Activated T-helper 1 cell treated with Interleukin-2 at 50 U/mL for 16 hours (primary cell): ENCODE data around the gene MLH1.
"Not testable (repeated sequence)": the region's sequence is repeated elsewhere in the genome, so short reads cannot be mapped to it uniquely, and the experiment has no call there.

ENCODE experiments used
- DNase-seq: peaks from one replicate; pipeline ENCODE4 v3.0.0-alpha.2; 2020; ENCODE audit warnings: low read depth

Gene MLH1

DNA sequence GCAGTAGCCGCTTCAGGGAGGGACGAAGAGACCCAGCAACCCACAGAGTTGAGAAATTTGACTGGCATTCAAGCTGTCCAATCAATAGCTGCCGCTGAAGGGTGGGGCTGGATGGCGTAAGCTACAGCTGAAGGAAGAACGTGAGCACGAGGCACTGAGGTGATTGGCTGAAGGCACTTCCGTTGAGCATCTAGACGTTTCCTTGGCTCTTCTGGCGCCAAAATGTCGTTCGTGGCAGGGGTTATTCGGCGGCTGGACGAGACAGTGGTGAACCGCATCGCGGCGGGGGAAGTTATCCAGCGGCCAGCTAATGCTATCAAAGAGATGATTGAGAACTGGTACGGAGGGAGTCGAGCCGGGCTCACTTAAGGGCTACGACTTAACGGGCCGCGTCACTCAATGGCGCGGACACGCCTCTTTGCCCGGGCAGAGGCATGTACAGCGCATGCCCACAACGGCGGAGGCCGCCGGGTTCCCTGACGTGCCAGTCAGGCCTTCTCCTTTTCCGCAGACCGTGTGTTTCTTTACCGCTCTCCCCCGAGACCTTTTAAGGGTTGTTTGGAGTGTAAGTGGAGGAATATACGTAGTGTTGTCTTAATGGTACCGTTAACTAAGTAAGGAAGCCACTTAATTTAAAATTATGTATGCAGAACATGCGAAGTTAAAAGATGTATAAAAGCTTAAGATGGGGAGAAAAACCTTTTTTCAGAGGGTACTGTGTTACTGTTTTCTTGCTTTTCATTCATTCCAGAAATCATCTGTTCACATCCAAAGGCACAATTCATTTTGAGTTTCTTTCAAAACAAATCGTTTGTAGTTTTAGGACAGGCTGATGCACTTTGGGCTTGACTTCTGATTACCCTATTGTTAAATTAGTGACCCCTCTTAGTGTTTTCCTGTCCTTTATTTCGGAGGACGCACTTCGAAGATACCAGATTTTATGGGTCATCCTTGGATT is at the start of gene MLH1:
Gene MLH1, plus strand, starts transcription at position 193 of the 958 bp plus-strand sequence. Its CDS starts 30 bp downstream, at position 223.
- DNase-seq: peak; percentile 86

DNA sequence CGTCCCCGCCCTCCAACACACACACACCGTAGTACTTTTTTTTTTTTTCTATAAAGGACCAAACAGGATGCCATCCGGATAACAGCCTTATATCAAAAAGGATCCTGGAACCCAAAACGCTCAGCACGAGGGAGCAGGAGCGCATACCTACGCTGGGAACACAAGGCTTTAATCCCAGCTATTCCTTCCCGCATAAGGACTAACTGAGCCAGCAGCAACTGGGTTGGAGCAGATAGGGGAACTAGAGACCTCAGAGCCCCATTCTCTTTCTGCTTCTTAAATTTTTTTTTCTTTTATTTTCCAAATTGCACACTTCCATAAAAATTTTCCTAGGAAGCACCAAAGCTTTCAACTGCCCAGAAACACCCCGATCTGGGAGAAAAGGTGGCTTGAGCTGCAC is 49.7 kb upstream of the MLH1 start:
- no peak for DNase-seq

DNA sequence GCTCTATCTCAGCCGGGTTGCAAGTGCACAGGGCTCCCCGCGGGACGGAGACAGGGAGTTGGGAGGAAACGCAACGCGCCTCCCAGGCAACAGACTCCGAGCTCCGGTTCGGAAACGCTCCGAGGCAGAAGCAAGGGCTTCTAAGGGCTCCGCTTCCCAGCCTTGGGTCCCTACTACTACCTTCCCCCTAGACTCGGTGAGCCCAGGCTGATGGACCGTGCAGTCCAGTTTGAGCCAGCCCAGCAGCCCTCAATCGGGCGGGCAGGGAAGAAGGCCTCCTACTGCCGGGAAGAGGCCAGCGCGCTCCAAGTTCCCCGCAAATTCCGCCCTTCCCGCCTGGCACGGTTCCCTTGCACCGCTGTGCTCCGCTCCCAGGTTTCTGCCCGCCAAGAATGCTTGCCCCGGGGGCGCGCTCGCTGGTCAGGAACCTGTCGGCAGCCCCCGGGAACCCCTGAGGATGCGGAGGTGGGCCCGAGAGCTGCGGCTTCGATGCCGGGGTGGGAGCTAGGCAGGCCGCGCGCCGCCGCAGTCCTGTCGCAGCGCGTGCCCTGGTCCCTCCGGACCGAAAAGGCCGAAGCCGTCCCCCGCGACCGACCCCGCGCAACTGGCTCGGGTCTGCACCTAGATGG is 49.2 kb upstream of the MLH1 start:
- DNase-seq: peak; percentile 5

DNA sequence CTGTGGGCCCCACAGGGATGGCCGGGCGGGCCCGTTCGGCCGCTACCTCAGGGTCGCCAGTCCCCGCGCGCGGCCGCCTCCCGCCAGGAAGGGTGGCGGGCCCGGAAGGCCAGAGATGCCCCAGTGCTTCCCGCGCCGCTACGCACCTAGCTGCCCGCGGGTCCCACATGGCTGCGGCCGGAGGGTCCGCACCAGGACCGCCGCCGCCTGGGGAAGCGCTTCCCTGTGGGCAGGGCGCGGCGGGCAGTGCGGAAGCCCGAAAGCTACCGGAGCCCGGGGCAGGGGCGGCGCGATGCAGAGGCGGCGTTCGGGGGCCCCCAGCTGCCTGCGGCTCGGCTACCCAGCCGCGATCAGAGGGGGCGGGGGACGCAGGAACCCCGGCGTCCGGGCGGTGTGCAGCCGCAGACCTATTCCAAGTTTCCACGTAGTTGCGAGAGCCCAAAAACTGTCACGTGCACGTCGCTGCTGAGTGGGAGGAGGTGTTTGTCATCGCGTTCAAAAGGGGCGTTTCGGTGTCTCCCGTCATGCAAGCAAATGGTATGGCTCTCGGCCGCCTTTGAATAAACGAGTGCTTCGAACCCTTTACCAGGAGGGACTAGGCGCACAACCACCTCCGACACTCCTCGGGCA is 48.6 kb upstream of the MLH1 start, which contains the start of gene TRANK1:
Gene TRANK1, minus strand, starts transcription at position 414 of the 630 bp plus-strand sequence. Its CDS starts 245 bp downstream, at position 169.
- DNase-seq: peak; percentile 68

- no peak for DNase-seq
Measured at GRCh38 chr3:36945333-36945980, 47.9 kb upstream of the MLH1 start.

GRCh38 chr3:36947814-36948213 is 45.5 kb upstream of the MLH1 start:
- DNase-seq: not testable (repeated sequence)

GRCh38 chr3:36954452-36955134 is 38.7 kb upstream of the MLH1 start:
- no peak for DNase-seq

DNA sequence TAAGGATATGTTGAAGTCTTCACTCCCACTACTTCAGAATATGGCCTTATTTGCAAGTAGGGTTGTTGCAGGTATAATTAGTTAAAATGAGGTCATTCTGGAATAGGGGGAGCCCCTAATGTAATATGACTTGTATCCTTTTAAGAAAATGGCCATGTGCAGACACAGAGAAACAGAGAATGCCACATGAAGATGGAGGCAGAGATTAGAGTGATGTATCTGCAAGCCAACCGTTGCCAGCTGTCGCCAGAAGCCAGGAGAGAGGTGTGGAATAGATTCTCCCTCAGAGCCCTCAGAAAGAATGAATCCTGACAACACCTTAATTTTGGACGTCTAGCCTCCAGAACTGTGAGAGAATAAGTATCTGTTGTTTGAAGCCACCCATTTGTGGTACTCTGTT is 37.2 kb upstream of the MLH1 start:
- no peak for DNase-seq

DNA sequence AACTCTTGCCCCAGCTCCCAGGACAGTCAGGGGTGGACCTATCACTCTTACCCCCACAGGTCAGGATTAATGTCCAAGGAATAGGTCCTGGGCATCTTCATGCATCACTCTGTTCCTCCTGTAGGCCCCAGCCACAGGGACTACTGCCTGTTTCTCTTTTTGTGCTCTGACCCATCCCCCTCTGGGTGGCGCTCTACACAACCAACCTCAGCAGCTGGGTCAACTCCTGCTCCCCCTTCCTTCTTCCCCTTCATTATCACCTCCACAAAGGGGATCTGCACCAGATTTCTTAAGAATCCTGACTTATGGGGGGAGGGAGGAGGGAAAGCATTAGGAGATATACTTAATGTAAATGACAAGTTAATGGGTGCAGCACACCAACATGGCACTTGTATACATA is 36.3 kb upstream of the MLH1 start:
- DNase-seq: no peak

GRCh38 chr3:36957862-36958686 is 35.2 kb upstream of the MLH1 start:
- no peak for DNase-seq

DNA sequence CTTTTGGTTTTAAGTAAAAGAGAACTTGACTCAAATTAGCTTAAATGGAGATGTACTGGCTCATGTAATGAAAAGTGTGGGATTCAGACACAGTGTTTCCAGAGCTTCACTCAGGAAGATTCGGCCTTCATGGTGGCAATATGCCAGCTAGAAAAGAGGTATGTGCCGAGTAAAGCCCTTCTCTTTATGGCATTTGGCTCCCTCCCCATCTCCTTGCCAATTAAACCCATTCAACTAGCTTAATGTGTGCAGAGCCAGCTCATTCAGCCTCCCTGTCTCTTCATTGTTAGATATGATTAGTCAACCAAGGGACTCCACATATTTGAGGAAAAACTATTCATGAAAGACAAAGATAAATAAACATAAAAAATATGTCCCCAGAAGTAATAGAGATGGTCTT is 33.5 kb upstream of the MLH1 start:
- DNase-seq: no peak

DNA sequence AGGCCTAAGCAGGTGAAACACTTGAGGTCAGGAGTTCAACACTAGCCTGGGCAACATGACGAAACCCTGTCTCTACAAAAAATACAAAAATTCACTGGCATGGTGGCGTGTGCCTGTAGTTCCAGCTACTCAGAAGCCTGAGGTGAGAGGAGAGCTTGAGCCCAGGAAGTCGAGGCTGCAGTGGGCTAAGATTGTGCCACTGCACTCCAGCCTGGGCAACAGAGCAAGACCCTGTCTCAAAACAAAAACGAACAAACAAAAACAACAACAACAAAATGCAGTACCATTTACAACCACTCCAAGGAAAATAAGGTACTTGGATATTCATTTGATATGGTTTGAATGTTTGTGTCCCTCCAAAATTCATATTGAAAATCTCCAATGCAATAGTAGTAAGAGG is 32.8 kb upstream of the MLH1 start:
- DNase-seq: no peak

- DNase-seq: not testable (repeated sequence)
Measured at GRCh38 chr3:36963008-36963407, 30.3 kb upstream of the MLH1 start.

DNA sequence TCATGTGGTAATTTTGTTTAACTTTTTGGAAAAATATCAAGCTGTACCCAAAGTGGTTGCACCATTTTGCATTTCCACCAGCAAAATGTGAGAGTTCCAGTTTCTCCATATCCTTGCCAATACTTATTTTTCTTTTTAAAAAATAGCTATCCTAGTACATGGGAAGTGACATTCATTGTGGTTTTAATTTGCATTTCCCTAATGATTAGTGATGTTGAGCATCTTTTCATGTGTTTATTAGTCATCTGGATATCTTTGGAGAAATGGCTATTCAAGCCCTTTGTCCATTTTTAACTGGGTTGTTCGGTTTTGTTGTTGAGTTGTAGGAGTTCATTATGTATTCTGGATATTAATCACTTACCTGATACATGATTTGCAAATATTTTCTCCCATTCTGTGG is 29.0 kb upstream of the MLH1 start:
- DNase-seq: no peak

DNA sequence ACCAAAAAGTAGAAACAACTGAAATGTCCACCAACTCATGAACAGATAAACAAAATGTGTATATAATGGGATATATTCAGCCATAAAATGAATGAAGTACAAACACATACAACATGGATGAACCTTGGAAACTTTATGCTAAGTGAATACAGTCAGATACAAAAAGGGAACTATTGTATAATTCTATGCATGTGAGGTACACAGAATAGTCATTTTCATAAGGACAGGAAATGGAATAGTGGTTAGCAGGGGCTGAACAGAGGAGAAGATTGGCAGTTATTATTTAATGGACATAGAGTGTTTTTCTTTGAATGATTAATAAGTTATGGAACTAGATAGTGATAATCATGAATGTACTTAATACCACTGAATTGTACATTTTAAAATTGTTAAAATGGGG is 28.5 kb upstream of the MLH1 start:
- no peak for DNase-seq

GRCh38 chr3:36965440-36965839 is 27.9 kb upstream of the MLH1 start:
- DNase-seq: no peak

GRCh38 chr3:36969085-36969484 is 24.2 kb upstream of the MLH1 start:
- DNase-seq: no peak

DNA sequence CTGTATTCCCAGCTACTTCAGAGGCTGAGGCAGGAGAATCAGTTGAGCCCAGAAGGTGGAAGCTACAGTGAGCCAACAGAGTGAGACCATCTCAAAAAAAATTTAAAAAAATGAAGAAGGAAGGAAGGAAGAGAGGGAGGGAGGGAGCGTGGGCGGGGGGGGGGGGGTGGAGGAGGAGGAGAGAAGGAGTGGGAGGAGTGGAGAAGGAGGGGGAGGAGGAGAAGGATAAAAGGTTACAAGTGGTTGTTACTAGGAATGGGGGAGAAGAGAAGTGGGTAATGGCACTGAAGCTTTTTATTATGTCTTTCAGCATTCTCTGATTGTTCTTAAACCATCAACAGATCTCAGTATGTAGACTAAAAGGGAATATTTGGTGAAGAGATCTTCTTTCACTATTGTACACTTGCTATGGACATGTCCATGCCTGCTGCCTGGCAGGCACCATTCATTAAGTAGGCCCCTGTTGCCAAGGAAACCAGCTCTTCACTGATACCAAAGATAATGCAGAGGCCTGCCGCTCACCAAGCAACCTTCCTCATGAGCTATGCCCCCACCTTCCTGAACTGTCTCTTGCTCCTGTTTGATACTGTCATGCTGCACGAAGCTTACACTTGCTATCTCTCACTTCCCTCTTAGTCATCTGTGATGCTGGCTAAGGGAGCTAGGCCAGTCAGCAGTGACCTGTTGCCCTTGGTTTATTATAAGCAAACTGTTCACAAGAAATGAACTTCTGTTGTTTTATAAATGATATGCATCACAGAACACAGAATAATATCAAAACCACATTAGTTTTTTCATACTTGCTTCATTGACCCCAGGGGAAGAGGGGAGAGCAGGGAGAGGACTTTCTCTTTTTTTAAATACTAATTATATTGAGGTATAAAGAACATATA is 23.5 kb upstream of the MLH1 start:
- DNase-seq: no peak

GRCh38 chr3:36972163-36972562 is 21.2 kb upstream of the MLH1 start:
- DNase-seq: no peak

GRCh38 chr3:36973139-36973538 is 20.2 kb upstream of the MLH1 start:
- no peak for DNase-seq
